ENCODE data around the gene MMP7. TPM values are rescaled to one million over a fixed set of nuclear protein-coding genes. Genes with fewer than 3 reads are reported as not detected.

The MMP7 gene
- total and polyA plus RNA-seq, 2 donors (not counting 3 experiments of a cell fraction or from before 2014, with no cell fraction given): 0.65 TPM; not detected in 1

GRCh38 chr11:102546923-102547471 lies 16.4 kb upstream of the MMP7 start:
- ChIA-PET CTCF (interaction anchor here (1.0 to 1.8 kb wide), 4 partner anchors 15 to 119 kb away, joined by 3 to 5 read pairs (median 4); no protein-coding TSS in a partner anchor), POLR2A (no interaction called here)

More at GRCh38 chr11:102546923-102547471, 16.4 kb upstream of the MMP7 start:
- intact Hi-C loops (cut with micrococcal nuclease): no loop called here
- no peak for TF ChIP-seq POLR2AphosphoS5 (IDR thresholded peaks at IDR 0.05; ENCODE audit: insufficient read depth, low read depth, low read length)
- no peak for TF ChIP-seq POLR2A (IDR thresholded peaks at IDR 0.05; ENCODE audit: low read depth, low read length)
- no peak for TF ChIP-seq EZH2 (IDR thresholded peaks at IDR 0.05; ENCODE audit: borderline replicate concordance, low read depth, low read length, severe bottlenecking)
- no peak for TF ChIP-seq GATA2 (IDR thresholded peaks at IDR 0.05; ENCODE audit: insufficient read depth, insufficient read length, low read depth, low read length)
- TF ChIP-seq MAX (IDR thresholded peaks at IDR 0.05; ENCODE audit: insufficient read depth, insufficient read length): no peak
- TF ChIP-seq FOS (IDR thresholded peaks at IDR 0.05; ENCODE audit: borderline replicate concordance, insufficient read depth, low read length): no peak
- TF ChIP-seq MYC (IDR thresholded peaks at IDR 0.05; ENCODE audit: low read depth, low read length): no peak
- no peak for TF ChIP-seq CTCF (IDR thresholded peaks at IDR 0.05; ENCODE audit: extremely low read depth in 1 of 2, insufficient read depth in 1 of 2, low read depth in 1 of 2, low read length in 2 of 2)
- TF ChIP-seq JUN (IDR thresholded peaks at IDR 0.05; ENCODE audit: borderline replicate concordance, insufficient read depth, insufficient read length, low read depth): no peak
- Histone ChIP-seq H3K4me2 (ENCODE audit: insufficient read depth, low read length) (no peak overlapping the region), H4K20me1 (replicated peaks; ENCODE audit: control insufficient read depth, extremely low read depth, insufficient read depth, low read length) (no peaks in the 10 kb centered on the region), H3K4me3 (replicated peaks in 1 of 3; ENCODE audit: insufficient read depth in 1 of 3, low read depth in 1 of 3, low read length in 3 of 3) (no peak overlapping the region), H2AFZ (ENCODE audit: low read depth, low read length) (no peak overlapping the region), H3K27me3 (ENCODE audit: control insufficient read depth in 2 of 2, insufficient read depth in 2 of 2, low read length in 2 of 2) (no peaks in the 10 kb centered on the region), H3K9me1 (replicated peaks; ENCODE audit: control insufficient read depth, extremely low read depth, insufficient read depth, low read length) (no peaks in the 10 kb centered on the region), H3K36me3 (ENCODE audit: control insufficient read depth in 2 of 2, extremely low read depth in 1 of 2, insufficient read depth in 2 of 2, low read length in 2 of 2) (no peaks in the 10 kb centered on the region), H3K9me3 (replicated peaks; ENCODE audit: control insufficient read depth, insufficient read depth, low read length) (no peaks in the 10 kb centered on the region), H3K9ac (replicated peaks; ENCODE audit: extremely low read depth, insufficient read depth, low read length) (no peak overlapping the region), H3K79me2 (ENCODE audit: control insufficient read depth, insufficient read depth, low read length) (no peaks in the 10 kb centered on the region), H3K27ac (ENCODE audit: insufficient read depth, low read depth, low read length) (no peak overlapping the region), H3K4me1 (ENCODE audit: control insufficient read depth, extremely low read depth, insufficient read depth, low read length) (no peaks in the 10 kb centered on the region)
- no peak for FAIRE-seq
- dilution Hi-C loops (cut with MboI; ENCODE audit: extremely low pct_ligation_motif_present, low sequenced_read_pairs): no loop called here
- BruUV-seq (replicated peaks): no TSS peak
- no peak for DNase-seq (ENCODE audit: low read depth, low spot score)
